ENCODE measurements around the gene DCLK2. TPM values are rescaled to one million over a fixed set of nuclear protein-coding genes. Genes with fewer than 3 reads are reported as not detected.

Gene DCLK2
- total RNA-seq, 2 donors from 2014 or later = 0.20 to 0.42 TPM

- TF ChIP-seq CTCF (conservative IDR thresholded peaks at IDR 0.05) = no peak
- H3K27ac ChIP-seq (ENCODE audit: low read depth, low read length) = no peak overlapping the region
- H3K9ac ChIP-seq (ENCODE audit: extremely low read depth, low read length, poor library complexity, severe bottlenecking) = no peak overlapping the region
- Mint-ChIP-seq H3K27me3 (ENCODE audit: insufficient read depth) (no peaks in the 10 kb centered on the region), H3K36me3 (ENCODE audit: low read depth) (no peaks in the 10 kb centered on the region), H3K4me1 (no peaks in the 10 kb centered on the region), H3K27ac (no peak overlapping the region), H3K4me3 (no peak overlapping the region), H3K9me3 (no peaks in the 10 kb centered on the region)
- no peaks in the 10 kb centered on the region for H3K36me3 ChIP-seq (ENCODE audit: control insufficient read depth, insufficient read depth, low read length)
- H3K4me1 ChIP-seq (ENCODE audit: control insufficient read depth, insufficient read depth, low read length) = no peaks in the 10 kb centered on the region
- no peaks in the 10 kb centered on the region for H3K9me3 ChIP-seq (ENCODE audit: control insufficient read depth, low read length)
- H3K4me3 ChIP-seq (ENCODE audit: low read length) = no peak overlapping the region
- H3K27me3 ChIP-seq (ENCODE audit: control insufficient read depth, insufficient read depth, low read length, poor library complexity, severe bottlenecking) = no peaks in the 10 kb centered on the region
- WGBS, 2 experiments (ENCODE audit: insufficient coverage in 1 of 2, insufficient read length in 1 of 2) = 86% methylated on average over 3 to 4 of the region's 4 CpGs
- no peak for DNase-seq
Measured at GRCh38 chr4:150135134-150135772, 57.0 kb downstream of the DCLK2 start.

- TF ChIP-seq CTCF (conservative IDR thresholded peaks at IDR 0.05) = no peak
- no peaks in the 10 kb centered on the region for H3K9me3 Mint-ChIP-seq
- Histone ChIP-seq H3K4me1 (ENCODE audit: control insufficient read depth, insufficient read depth, low read length) (no peaks in the 10 kb centered on the region), H3K27ac (ENCODE audit: low read depth, low read length) (no peak overlapping the region), H3K27me3 (ENCODE audit: control insufficient read depth, insufficient read depth, low read length, poor library complexity, severe bottlenecking) (no peaks in the 10 kb centered on the region), H3K4me3 (ENCODE audit: low read length) (no peak overlapping the region), H3K9ac (ENCODE audit: extremely low read depth, low read length, poor library complexity, severe bottlenecking) (no peak overlapping the region), H3K9me3 (ENCODE audit: control insufficient read depth, low read length) (no peaks in the 10 kb centered on the region), H3K36me3 (ENCODE audit: control insufficient read depth, insufficient read depth, low read length) (no peaks in the 10 kb centered on the region)
- no peak overlapping the region for H3K4me3 Mint-ChIP-seq
- no peaks in the 10 kb centered on the region for H3K4me1 Mint-ChIP-seq
- no peak for DNase-seq
- no peaks in the 10 kb centered on the region for H3K36me3 Mint-ChIP-seq (ENCODE audit: low read depth)
- H3K27me3 Mint-ChIP-seq (ENCODE audit: insufficient read depth) = no peaks in the 10 kb centered on the region
- H3K27ac Mint-ChIP-seq = no peak overlapping the region
- 90 to 91% methylated on average over 3 of the region's 3 CpGs for WGBS, 2 experiments (ENCODE audit: insufficient coverage in 1 of 2, insufficient read length in 1 of 2)
Measured at GRCh38 chr4:150136036-150136435, 57.8 kb downstream of the DCLK2 start.

GRCh38 chr4:150136481-150136880 lies 58.2 kb downstream of the DCLK2 start:
- H3K4me1 ChIP-seq (ENCODE audit: control insufficient read depth, insufficient read depth, low read length) = no peaks in the 10 kb centered on the region
- H3K4me3 ChIP-seq (ENCODE audit: low read length) = no peak overlapping the region
- H3K36me3 Mint-ChIP-seq (ENCODE audit: low read depth) = no peaks in the 10 kb centered on the region
- H3K27ac ChIP-seq (ENCODE audit: low read depth, low read length) = no peak overlapping the region
- TF ChIP-seq CTCF (conservative IDR thresholded peaks at IDR 0.05) = no peak
- no peak overlapping the region for H3K4me3 Mint-ChIP-seq
- H3K36me3 ChIP-seq (ENCODE audit: control insufficient read depth, insufficient read depth, low read length) = no peaks in the 10 kb centered on the region
- H3K27me3 Mint-ChIP-seq (ENCODE audit: insufficient read depth) = no peaks in the 10 kb centered on the region
- H3K9me3 ChIP-seq (ENCODE audit: control insufficient read depth, low read length) = no peaks in the 10 kb centered on the region
- H3K9me3 Mint-ChIP-seq = no peaks in the 10 kb centered on the region
- no peak for DNase-seq
- H3K27ac Mint-ChIP-seq = no peak overlapping the region
- H3K4me1 Mint-ChIP-seq = no peaks in the 10 kb centered on the region
- H3K27me3 ChIP-seq (ENCODE audit: control insufficient read depth, insufficient read depth, low read length, poor library complexity, severe bottlenecking) = no peaks in the 10 kb centered on the region
- H3K9ac ChIP-seq (ENCODE audit: extremely low read depth, low read length, poor library complexity, severe bottlenecking) = no peak overlapping the region

Data from endodermal cell (in vitro differentiated cells).